Bone marrow (tissue), 2 donors: ENCODE measurements around the gene RNF126.
"Not testable (repeated sequence)": the region's sequence is repeated elsewhere in the genome, so short reads cannot be mapped to it uniquely, and the experiment has no call there.

Experiments
- DNase-seq, 2 donors: peaks; one replicate each; lab custom pipeline; 2025; lab: John Stamatoyannopoulos, UW

The RNF126 gene

GRCh38 chr19:685454-685931 lies 22.5 kb upstream of the RNF126 start:
- no peak for DNase-seq

DNA sequence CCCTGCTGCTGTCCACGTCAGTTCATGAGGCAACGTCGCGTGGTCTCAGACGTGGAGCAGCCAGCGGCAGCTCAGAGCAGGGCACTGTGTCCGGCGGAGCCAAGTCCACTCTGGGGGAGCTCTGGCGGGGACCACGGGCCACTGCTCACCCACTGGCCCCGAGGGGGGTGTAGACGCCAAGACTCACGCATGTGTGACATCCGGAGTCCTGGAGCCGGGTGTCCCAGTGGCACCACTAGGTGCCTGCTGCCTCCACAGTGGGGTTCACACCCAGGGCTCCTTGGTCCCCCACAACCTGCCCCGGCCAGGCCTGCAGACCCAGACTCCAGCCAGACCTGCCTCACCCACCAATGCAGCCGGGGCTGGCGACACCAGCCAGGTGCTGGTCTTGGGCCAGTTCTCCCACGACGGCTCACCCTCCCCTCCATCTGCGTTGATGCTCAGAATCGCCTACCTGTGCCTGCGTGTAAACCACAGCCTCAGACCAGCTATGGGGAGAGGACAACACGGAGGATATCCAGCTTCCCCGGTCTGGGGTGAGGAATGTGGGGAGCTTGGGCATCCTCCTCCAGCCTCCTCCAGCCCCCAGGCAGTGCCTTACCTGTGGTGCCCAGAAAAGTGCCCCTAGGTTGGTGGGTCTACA lies 19.8 kb upstream of the RNF126 start:
- no peak for DNase-seq

- no peak for DNase-seq
These were observed 18.3 kb upstream of the RNF126 start for GRCh38 chr19:681029-682019.

GRCh38 chr19:680287-681028 lies 17.4 kb upstream of the RNF126 start:
- DNase-seq, result peak; percentile 96 to 100

DNA sequence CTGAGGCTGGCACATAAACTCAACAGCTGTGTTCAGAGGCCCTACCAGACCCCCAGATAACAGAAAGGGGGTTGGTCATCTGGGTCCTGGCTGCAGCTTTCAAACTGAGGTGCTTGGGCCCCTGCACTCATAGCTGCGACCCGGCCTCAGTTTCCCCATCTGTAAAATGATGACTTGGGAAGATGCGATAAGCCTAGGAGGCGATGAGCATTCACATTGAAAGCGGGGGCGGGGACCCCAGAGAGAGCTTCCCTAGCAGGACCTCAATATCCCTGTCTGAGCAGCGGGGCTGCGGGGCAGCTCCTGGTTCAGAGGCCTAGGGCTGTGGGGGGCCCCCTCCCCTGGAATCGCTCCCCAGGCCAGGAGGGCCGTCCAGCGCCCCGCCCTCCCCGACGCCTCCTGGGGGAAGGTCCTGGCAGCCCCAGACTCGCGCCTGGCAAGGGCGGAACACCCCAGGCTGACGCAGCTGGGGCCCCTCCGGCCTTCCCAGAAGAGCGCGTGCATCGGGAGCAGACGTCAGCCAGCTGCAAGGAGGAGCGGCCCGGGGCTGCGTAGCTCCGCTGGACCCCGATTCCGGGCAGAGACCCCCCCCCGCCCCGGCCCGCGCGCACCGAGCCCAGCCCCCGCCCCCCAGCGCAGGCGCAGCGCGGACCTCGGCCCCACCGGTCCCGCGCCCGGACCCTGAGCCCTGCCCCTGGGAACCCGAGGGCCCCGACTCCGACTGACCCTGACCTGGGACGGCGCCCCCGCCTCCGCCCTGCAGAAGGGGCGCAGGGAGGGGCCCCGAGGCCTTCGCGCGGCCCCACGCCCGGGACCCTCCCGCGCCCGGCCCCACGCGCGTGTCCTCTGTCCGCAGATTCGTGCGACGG lies 16.6 kb upstream of the RNF126 start:
- DNase-seq, result no peak

DNA sequence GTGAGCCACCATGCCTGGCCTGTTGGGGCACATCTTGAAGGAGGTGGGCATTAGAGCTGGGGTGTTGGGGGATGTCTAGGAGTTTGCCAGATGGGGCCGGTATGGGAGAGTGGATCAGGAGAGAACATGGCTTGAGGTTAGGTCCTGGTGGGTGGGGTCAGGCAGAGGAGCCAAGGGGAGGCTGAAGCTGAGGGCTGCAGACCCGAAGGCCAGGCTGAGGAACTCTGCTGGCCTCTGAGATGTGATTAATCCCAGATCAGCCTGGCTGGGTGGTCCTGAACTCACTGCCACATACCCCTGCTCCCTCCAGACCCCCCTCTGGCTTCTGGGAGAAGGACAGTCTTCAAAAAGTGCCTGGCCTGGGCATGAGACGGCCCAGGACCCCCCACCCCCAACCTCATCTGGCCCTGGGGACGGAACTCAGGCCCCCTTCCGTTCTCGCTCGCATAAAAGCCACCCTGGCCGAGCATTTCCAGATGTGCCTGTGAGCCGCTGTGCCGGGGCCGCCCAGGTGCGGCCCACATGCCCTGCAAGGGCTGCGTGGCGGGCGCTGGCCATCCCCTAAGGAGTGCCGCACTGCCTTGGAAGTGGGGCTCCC lies 15.9 kb upstream of the RNF126 start:
- no peak for DNase-seq

DNA sequence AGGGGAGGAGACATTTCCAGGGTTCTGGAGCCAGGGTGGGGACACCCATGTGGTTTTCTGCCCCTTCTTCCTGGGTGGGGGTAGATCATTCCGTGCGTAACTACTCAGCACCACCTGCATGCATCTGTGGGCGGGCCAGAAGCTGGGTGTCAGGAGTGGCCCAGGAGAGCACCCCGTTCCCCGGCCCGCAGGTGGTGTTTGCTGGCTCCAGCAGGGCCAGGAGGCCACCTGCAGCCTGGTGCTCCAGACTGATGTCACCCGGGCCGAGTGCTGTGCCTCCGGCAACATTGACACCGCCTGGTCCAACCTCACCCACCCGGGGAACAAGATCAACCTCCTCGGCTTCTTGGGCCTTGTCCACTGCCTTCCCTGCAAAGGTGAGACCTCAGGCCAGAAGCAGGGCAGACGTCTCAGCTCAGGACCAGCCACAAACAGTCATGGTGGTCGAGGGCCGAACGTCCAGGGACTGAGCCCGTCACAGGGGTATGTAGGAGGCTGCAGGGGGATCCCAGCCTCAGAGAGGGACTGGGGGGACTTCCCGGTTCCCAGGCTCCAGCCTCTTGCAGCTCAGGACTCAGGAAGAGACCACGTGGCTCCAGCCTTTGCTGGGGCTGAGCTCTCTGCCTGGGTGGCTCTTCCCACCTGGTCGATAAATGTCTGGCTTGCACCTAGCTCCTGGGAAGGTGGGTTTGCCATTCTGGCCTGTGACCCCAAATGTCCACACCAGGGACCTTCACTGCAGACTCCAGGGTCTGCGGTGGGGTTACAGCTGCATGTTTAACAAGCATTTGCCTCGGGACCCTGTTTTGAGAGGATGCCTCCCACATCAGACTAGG lies 14.8 kb upstream of the RNF126 start:
- no peak for DNase-seq

GRCh38 chr19:677201-677600 lies 14.2 kb upstream of the RNF126 start:
- DNase-seq, result no peak

- DNase-seq, result no peak
These were observed 13.5 kb upstream of the RNF126 start, which contains the start of gene FSTL3 for GRCh38 chr19:676339-677105. FSTL3 (plus strand) TSS chr19:676392; CDS start chr19:676424, 32 bp downstream.

- DNase-seq, result no peak
These were observed 13.0 kb upstream of the RNF126 start for GRCh38 chr19:676007-676338.

DNA sequence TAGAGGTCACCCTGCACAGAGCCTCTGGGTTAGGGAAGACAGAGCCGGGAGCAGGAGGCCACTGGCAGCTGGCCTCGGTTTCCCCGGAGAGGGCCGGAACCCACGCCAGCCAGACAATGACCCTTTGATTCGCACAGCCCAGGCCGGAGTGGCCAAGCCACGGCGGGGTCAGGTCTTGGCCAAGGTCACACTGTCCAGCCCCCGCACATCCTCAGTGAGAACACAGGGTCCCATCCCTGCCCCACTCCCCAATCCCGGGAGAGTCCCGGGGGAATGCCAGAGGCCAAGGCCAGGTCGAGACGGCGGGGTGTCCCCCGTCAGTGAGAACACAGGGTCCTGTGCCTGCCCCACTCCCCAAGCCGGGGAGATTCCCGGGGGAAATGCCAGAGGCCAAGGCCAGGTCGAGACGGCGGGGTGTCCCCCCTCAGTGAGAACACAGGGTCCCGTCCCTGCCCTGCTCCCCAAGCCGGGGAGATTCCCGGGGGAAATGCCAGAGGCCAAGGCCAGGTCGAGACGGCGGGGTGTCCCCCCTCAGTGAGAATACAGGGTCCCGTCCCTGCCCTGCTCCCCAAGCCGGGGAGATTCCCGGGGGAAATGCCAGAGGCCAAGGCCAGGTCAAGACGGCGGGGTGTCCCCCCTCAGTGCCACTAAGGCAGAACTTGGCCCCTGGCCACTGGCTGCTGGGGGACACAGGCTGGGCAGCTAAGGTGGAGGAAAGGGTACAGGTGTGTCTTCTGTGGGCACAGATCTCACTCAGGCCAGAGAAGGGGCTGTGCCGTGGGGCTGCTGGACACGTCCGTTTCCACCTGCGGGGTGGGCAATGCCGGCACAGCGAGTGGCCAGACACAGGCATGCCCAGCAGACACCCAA lies 11.5 kb upstream of the RNF126 start:
- DNase-seq, result no peak

DNA sequence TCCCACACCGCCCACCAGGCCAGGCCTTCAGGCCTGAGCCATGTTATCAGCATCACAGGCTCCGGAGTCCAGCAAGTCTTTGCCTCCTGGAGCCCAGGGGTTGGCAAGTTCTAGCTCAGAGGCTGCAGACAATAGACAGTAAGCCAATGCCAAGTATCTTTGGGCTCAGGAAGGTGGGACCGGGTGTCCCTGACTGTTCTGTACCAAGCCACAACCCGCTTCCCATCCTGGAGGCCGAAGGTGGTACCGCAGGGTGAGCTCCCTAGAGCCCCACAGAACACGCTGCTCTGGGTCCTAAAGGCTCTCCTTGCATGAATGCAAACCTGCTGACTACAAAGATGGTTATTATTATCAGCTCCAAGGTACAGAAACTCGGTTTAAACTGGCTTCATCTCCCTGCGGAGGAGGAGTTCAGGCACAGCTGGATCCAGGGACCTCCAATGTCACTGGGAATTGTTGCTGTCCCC lies 7.6 kb upstream of the RNF126 start:
- DNase-seq, result no peak

DNA sequence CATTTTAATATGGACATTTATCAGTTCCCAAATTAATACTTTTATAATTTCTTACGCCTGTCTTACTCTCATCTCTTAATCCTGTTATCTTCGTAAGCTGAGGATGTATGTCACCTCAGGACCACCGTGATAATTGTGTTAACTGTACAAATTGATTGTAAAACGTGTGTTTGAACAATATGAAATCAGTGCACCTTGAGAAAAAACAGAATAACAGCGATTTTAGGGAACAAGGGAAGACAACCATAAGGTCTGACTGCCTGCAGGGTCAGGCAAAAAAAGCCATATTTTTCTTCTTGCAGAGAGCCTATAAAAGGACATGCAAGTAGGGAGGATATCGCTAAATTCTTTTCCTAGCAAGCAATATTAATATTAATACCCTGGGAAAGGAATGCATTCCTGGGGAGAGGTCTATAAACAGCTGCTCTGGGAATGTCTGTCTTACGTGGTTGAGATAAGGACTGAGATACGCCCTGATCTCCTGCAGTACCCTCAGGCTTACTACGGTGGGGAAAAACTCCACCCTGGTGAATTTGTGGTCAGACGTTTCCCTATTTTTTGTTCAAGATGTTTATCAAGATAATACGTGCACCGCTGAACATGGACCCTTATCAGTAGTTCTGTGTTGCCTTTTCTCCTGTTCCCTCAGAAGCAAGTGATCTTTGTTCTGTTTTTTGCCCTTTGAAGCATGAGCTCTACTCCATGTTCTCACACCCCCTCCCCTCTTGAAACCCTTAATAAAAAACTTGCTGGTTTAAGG lies 5.8 kb upstream of the RNF126 start:
- peak in 1 of 2 donors; percentile 58 for DNase-seq

- DNase-seq, result not testable (repeated sequence)
These were observed 4.1 kb upstream of the RNF126 start for GRCh38 chr19:666985-667573.

DNA sequence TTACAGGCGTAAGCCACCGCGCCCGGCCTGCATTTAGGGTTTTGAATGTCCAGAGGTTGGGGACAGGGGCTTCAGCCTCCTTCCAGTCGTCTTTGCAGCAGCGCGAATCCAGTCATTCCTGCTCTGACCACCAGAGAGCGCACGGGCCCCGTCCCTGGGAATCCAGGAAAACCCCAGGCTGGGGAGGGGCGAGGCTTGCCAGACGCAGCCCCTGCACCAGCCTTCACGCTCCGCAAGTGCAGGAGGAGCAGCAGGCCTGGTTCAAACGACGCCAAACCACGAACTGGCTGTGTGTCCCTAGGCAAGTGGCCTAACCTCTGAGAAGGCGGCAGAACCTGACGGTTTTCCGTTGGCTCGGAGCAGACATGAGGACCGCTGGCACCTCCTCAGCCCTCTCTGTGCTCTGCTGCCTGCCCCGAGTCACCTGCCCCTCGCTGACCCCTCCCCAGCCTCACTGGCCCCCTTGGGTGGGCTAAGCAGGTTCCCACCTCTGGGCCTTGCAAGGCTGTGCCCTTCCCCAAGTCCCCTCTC lies 2.0 kb upstream of the RNF126 start:
- DNase-seq, result peak; percentile 55 to 76

GRCh38 chr19:663682-664117 lies 686 bp upstream of the RNF126 start:
- no peak for DNase-seq
